Subcutaneous abdominal adipose tissue (tissue), 5 donors: Measurements from ENCODE around the gene KCNJ6.

ENCODE experiments used
- H3K27ac ChIP-seq: one replicate; pipeline ENCODE4 v1.7.0; 2013; ENCODE audit warnings: low read depth, mild to moderate bottlenecking, inconsistent platforms, low read length, moderate library complexity
- H3K27me3 ChIP-seq, 5 donors: one replicate each; pipeline ENCODE4 v1.7.0; 2013; ENCODE audit warnings: low read length in 5 of 5, inconsistent platforms in 1 of 5; ENCODE audit not compliant: control insufficient read depth in 5 of 5, insufficient read depth in 4 of 5
- H3K36me3 ChIP-seq, 5 donors: one replicate each; pipeline ENCODE4 v1.7.0; 2013; ENCODE audit warnings: low read length in 5 of 5; ENCODE audit not compliant: control insufficient read depth in 5 of 5, insufficient read depth in 5 of 5
- H3K4me1 ChIP-seq, 5 donors: one replicate each; pipeline ENCODE4 v1.7.0; 2013; ENCODE audit warnings: low read length in 5 of 5, mild to moderate bottlenecking in 3 of 5, moderate library complexity in 1 of 5; ENCODE audit not compliant: control insufficient read depth in 5 of 5, insufficient read depth in 5 of 5
- H3K4me3 ChIP-seq, 5 donors: one replicate each; pipeline ENCODE4 v1.7.0; 2013; ENCODE audit warnings: low read length in 5 of 5, low read depth in 1 of 5
- H3K9ac ChIP-seq, 5 donors: one replicate each; pipeline ENCODE4 v1.7.0; 2013; ENCODE audit warnings: low read length in 5 of 5, mild to moderate bottlenecking in 4 of 5, moderate library complexity in 3 of 5
- H3K9me3 ChIP-seq, 5 donors: one replicate each; pipeline ENCODE4 v1.7.0; 2013; ENCODE audit warnings: low read length in 5 of 5; ENCODE audit not compliant: control insufficient read depth in 5 of 5
- donor health status: healthy.
- donor health status: healthy.
- donor health status: healthy.
- donor health status: healthy.
- donor health status: healthy.

The KCNJ6 gene

GRCh38 chr21:37758982-37759381 lies 157.3 kb downstream of the KCNJ6 start:
- Histone ChIP-seq H3K27ac (no peak overlapping the region), H3K9me3 (no peaks in the 10 kb centered on the region), H3K36me3 (no peaks in the 10 kb centered on the region), H3K27me3 (peaks cover 0 to 17% (median 3%) of the 10 kb centered on the region in 5 donors), H3K4me3 (no peak overlapping the region), H3K4me1 (no peaks in the 10 kb centered on the region), H3K9ac (no peak overlapping the region)

DNA sequence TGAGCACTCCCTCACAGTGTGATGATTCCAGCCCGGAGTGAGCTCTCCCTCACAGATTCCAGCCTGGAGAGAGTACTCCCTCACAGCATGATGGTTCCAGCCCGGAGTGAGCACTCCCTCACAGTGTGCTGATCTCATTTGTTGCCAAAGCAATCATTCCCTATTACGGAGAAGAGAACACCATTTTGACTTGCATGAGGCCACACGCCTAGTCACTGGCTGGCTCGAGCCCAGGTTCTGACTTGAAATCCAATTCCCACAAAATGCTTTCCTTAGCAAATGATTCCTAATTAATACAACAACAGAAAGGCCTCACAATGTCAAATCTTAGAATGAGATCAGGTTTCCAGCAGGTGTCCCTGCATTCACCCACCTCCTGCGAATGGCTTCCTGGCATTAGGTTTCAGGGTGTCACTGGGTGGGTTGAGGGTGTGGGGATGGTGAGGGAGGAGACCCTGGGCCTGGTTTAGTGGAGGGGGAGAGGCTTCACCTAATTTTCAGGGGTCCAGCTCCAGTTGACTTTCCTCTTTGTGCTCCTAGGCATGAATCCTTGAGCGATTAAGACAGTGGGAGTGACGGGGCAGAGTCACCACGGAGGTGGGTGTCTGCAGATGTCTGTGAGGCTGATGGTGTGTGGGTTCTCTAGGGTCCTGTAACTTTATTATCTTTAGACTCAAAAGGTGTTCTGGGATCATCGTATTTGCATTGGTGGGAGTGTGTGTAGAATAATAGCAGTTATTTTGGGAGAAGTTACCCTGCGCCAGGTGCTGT lies 158.5 kb downstream of the KCNJ6 start:
- Histone ChIP-seq H3K27ac (no peak overlapping the region), H3K9me3 (no peaks in the 10 kb centered on the region), H3K36me3 (no peaks in the 10 kb centered on the region), H3K27me3 (peaks cover 0 to 14% (median 4%) of the 10 kb centered on the region in 5 donors), H3K4me1 (no peaks in the 10 kb centered on the region), H3K4me3 (no peak overlapping the region), H3K9ac (no peak overlapping the region)

GRCh38 chr21:37753122-37753599 lies 163.1 kb downstream of the KCNJ6 start:
- Histone ChIP-seq H3K27me3 (peaks cover 0 to 4% (median under 1%) of the 10 kb centered on the region in 5 donors), H3K36me3 (no peaks in the 10 kb centered on the region), H3K9ac (no peak overlapping the region), H3K4me3 (no peak overlapping the region), H3K4me1 (peaks cover 0 to 4% (median 0%) of the 10 kb centered on the region in 5 donors), H3K9me3 (no peaks in the 10 kb centered on the region), H3K27ac (no peak overlapping the region)

GRCh38 chr21:37751268-37751975 lies 164.8 kb downstream of the KCNJ6 start:
- Histone ChIP-seq H3K9ac (no peak overlapping the region), H3K27me3 (peaks cover 0 to 4% (median 0%) of the 10 kb centered on the region in 5 donors), H3K27ac (no peak overlapping the region), H3K4me1 (peaks cover 0 to 4% (median 0%) of the 10 kb centered on the region in 5 donors), H3K36me3 (no peaks in the 10 kb centered on the region), H3K4me3 (no peak overlapping the region), H3K9me3 (no peaks in the 10 kb centered on the region)

DNA sequence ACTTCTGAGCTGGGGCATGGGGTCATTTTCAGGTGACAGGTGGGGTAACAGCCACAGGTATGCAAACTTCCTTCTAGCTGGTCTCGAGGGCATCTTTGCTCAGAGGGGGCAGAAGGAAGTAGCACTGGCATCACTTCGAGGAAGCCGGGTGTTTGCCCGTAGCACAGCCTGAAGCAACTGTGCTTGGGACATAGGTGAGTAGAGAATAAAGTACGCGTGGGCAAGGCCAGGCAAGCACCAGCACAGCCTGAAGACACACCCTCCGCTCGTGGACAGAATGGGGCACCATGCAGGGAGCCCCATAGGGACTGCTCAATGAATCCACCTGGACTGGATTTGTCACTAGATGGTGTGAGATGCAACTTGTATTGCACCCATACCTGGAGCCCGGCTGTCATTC lies 167.1 kb downstream of the KCNJ6 start:
- H3K4me1 ChIP-seq, result peaks cover 0 to 4% (median 0%) of the 10 kb centered on the region in 5 donors
- no peak overlapping the region for H3K4me3 ChIP-seq
- H3K9me3 ChIP-seq, result no peaks in the 10 kb centered on the region
- no peaks in the 10 kb centered on the region for H3K36me3 ChIP-seq
- no peak overlapping the region for H3K9ac ChIP-seq
- H3K27me3 ChIP-seq, result peaks cover 0 to 2% (median 0%) of the 10 kb centered on the region in 5 donors
- H3K27ac ChIP-seq, result no peak overlapping the region

DNA sequence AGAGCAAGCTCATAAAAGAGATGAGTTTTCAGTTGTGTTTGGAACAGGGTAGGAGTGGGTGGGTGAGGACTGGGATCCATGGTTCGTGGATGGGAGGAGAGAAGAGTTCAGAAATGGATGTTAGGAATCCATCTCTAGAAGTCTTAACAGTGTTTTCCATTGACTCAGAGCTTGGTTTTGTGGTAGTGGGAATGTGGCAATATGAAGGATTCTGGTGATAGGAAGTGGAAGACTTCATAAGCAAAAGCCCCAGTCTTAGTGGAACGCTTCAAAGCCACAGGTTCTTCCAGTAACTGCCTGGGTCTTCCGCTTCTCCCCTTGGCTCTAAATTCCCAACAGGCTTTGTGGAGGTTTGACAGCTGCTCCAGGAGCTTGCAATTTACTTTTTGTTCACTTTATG lies 167.9 kb downstream of the KCNJ6 start:
- Histone ChIP-seq H3K9ac (no peak overlapping the region), H3K27me3 (peaks cover 0 to 2% (median 0%) of the 10 kb centered on the region in 5 donors), H3K4me3 (no peak overlapping the region), H3K27ac (no peak overlapping the region), H3K36me3 (no peaks in the 10 kb centered on the region), H3K4me1 (peaks cover 0 to 4% (median 0%) of the 10 kb centered on the region in 5 donors), H3K9me3 (no peaks in the 10 kb centered on the region)

- no peaks in the 10 kb centered on the region for H3K36me3 ChIP-seq
- H3K27ac ChIP-seq, result no peak overlapping the region
- H3K9me3 ChIP-seq, result no peaks in the 10 kb centered on the region
- peaks cover 0 to 4% (median 4%) of the 10 kb centered on the region in 5 donors for H3K4me1 ChIP-seq
- H3K27me3 ChIP-seq, result no peaks in the 10 kb centered on the region
- no peak overlapping the region for H3K4me3 ChIP-seq
- no peak overlapping the region for H3K9ac ChIP-seq
Measured at GRCh38 chr21:37746849-37747248, 169.4 kb downstream of the KCNJ6 start.

- no peak overlapping the region for H3K27ac ChIP-seq
- no peak overlapping the region for H3K4me3 ChIP-seq
- no peaks in the 10 kb centered on the region for H3K36me3 ChIP-seq
- H3K9me3 ChIP-seq, result no peaks in the 10 kb centered on the region
- H3K4me1 ChIP-seq, result peaks cover 0 to 5% (median 0%) of the 10 kb centered on the region in 5 donors
- H3K9ac ChIP-seq, result no peak overlapping the region
- no peaks in the 10 kb centered on the region for H3K27me3 ChIP-seq
Measured at GRCh38 chr21:37744551-37744950, 171.7 kb downstream of the KCNJ6 start.

GRCh38 chr21:37742532-37742931 lies 173.7 kb downstream of the KCNJ6 start:
- H3K9me3 ChIP-seq, result no peaks in the 10 kb centered on the region
- H3K4me3 ChIP-seq, result no peak overlapping the region
- peaks cover 0 to 5% (median 0%) of the 10 kb centered on the region in 5 donors for H3K4me1 ChIP-seq
- H3K27me3 ChIP-seq, result no peaks in the 10 kb centered on the region
- no peaks in the 10 kb centered on the region for H3K36me3 ChIP-seq
- no peak overlapping the region for H3K27ac ChIP-seq
- H3K9ac ChIP-seq, result no peak overlapping the region

GRCh38 chr21:37742115-37742514 lies 174.1 kb downstream of the KCNJ6 start:
- Histone ChIP-seq H3K36me3 (no peaks in the 10 kb centered on the region), H3K9ac (no peak overlapping the region), H3K4me1 (peaks cover 0 to 5% (median 0%) of the 10 kb centered on the region in 5 donors), H3K27me3 (no peaks in the 10 kb centered on the region), H3K4me3 (no peak overlapping the region), H3K27ac (no peak overlapping the region), H3K9me3 (no peaks in the 10 kb centered on the region)
